K562 (cell line): ENCODE measurements around the gene BGLAP. TPM values are rescaled to one million over a fixed set of nuclear protein-coding genes. Genes with fewer than 3 reads are reported as not detected.

ENCODE experiments used
- ATAC-seq: fragments of 200-7000 bp; cut with Tn5 transposase; 3 replicates; pipeline ENCODE4 v1.9.1; 2020; ENCODE audit warnings: moderate library complexity
- BruUV-seq: library from RNA; stranded (reverse); fragments of 400-500 nt; replicated peaks from 2 replicates; lab custom pipeline; 2021; lab: Mats Ljungman, UMichigan
- CTCF ChIA-PET: fragments of 300-600 bp; formaldehyde crosslinking; extraction: SDS; loops from one replicate; lab custom pipeline; 2021; ENCODE audit warnings: low intra/inter-chr PET ratio; lab: Yijun Ruan, JAX
- POLR2A ChIA-PET: fragments of 300-600, 350-650 bp; sonication (Branson Sonifier 250); formaldehyde crosslinking; extraction: SDS; loops from one replicate; lab custom pipeline; 2021; ENCODE audit warnings: antibody characterized with exemption, inconsistent platforms; lab: Yijun Ruan, JAX
- DNase-seq, 4 experiments: peaks; one replicate each; pipeline versions ENCODE4 v3.0.0 to v3.0.0-alpha.2; 2011 to 2018; ENCODE audit warnings: low spot score in 3 of 4, mixed read lengths in 3 of 4; ENCODE audit errors: extremely low read depth in 1 of 4
- FAIRE-seq: peaks from 2 replicates; lab custom pipeline; 2011; peaks lifted over from hg19 to GRCh38; lab: Jason Lieb, UNC
- H2AFZ ChIP-seq: 2 replicates; pipeline ENCODE4 v1.6.0; 2011; ENCODE audit warnings: low read depth, low read length, control low read depth, inconsistent platforms
- H3K27ac ChIP-seq: fragments of 200-600 bp; 3 replicates; pipeline ENCODE4 v1.8.0; 2011; ENCODE audit warnings: low read depth, mild to moderate bottlenecking, control low read depth, inconsistent platforms, low read length, moderate library complexity, mixed read lengths; ENCODE audit errors: extremely low read depth
- H3K27me3 ChIP-seq, 2 experiments: fragments of 300-600 bp in 1 of 2; 2 replicates in 1 of 2; 3 replicates in 1 of 2; pipeline versions ENCODE4 v1.6.0 to v1.8.0; 2011; ENCODE audit warnings: inconsistent platforms in 2 of 2, low read length in 2 of 2, mild to moderate bottlenecking in 1 of 2, mixed read lengths in 1 of 2, moderate library complexity in 1 of 2; ENCODE audit not compliant: control insufficient read depth in 2 of 2, insufficient read depth in 2 of 2
- H3K36me3 ChIP-seq: fragments of 300-600 bp; 3 replicates; pipeline ENCODE4 v1.8.0; 2011; ENCODE audit warnings: mild to moderate bottlenecking, low read length, inconsistent platforms; ENCODE audit not compliant: control insufficient read depth, insufficient read depth
- H3K4me1 ChIP-seq, 2 experiments: fragments of 200-600 bp in 1 of 2; replicated peaks in 1 of 2; 2 replicates in 1 of 2; 3 replicates in 1 of 2; pipeline versions ENCODE4 v1.5.1 to v1.8.0; 2011; ENCODE audit warnings: inconsistent platforms in 2 of 2, low read length in 2 of 2, mild to moderate bottlenecking in 1 of 2, mixed read lengths in 1 of 2, moderate library complexity in 1 of 2; ENCODE audit not compliant: control insufficient read depth in 2 of 2, insufficient read depth in 2 of 2
- H3K4me2 ChIP-seq: 2 replicates; pipeline ENCODE4 v1.6.1; 2011; ENCODE audit warnings: low read length, control low read depth, inconsistent platforms, mixed read lengths; ENCODE audit not compliant: insufficient read depth
- H3K4me3 ChIP-seq: fragments of 200-600 bp; sonication (generic), shearing (Covaris generic); 2 replicates; pipeline ENCODE4 v1.5.1; 2016; ENCODE audit warnings: control low read depth, inconsistent platforms
- H3K79me2 ChIP-seq: fragments of 200-600 bp; 3 replicates; pipeline ENCODE4 v1.8.0; 2011; ENCODE audit warnings: low read length, inconsistent platforms; ENCODE audit not compliant: control insufficient read depth, insufficient read depth
- H3K9ac ChIP-seq, 2 experiments: 2 replicates each; pipeline versions ENCODE4 v1.6.0 to v1.6.1; 2011; ENCODE audit warnings: low read depth in 2 of 2, low read length in 2 of 2, control low read depth in 1 of 2, inconsistent platforms in 1 of 2, mild to moderate bottlenecking in 1 of 2, mixed read lengths in 1 of 2; ENCODE audit not compliant: insufficient read depth in 1 of 2
- H3K9me1 ChIP-seq: one replicate; pipeline ENCODE4 v1.6.0; 2011; ENCODE audit warnings: inconsistent platforms, mild to moderate bottlenecking, low read length, moderate library complexity; ENCODE audit not compliant: control insufficient read depth, insufficient read depth
- H3K9me3 ChIP-seq: replicated peaks from 2 replicates; pipeline ENCODE4 v1.5.1; 2011; ENCODE audit warnings: low read depth, low read length, inconsistent platforms; ENCODE audit not compliant: control insufficient read depth, insufficient read depth
- H4K20me1 ChIP-seq: replicated peaks from 2 replicates; pipeline ENCODE4 v1.6.1; 2011; ENCODE audit warnings: low read length, inconsistent platforms, mixed read lengths; ENCODE audit not compliant: control insufficient read depth, insufficient read depth
- BRF2 ChIP-seq: IDR thresholded peaks from 3 replicates; pipeline ENCODE4 v1.6.1; 2011; ENCODE audit warnings: borderline replicate concordance, mild to moderate bottlenecking; ENCODE audit not compliant: insufficient read length, insufficient read depth
- HIVEP1 ChIP-seq: fragments of 250-450 bp; sonication (Bioruptor Pico); IDR thresholded peaks from 2 replicates; pipeline ENCODE4 v1.4.0; 2020; ENCODE audit warnings: mild to moderate bottlenecking
- MYNN ChIP-seq, 2 experiments: sonication (generic); formaldehyde crosslinking in 1 of 2; IDR thresholded peaks; 2 replicates each; pipeline versions ENCODE4 v1.5.0 to v1.6.1; 2016 to 2020; ENCODE audit warnings: antibody characterized with exemption in 1 of 2, missing genetic modification reagents in 1 of 2
- POLR2A ChIP-seq: fragments of 450-650 bp; conservative IDR thresholded peaks from 2 replicates; pipeline ENCODE4 v1.6.1; 2016
- POLR2AphosphoS2 ChIP-seq: IDR thresholded peaks from 2 replicates; pipeline ENCODE4 v1.6.1; 2012; ENCODE audit warnings: low read length, improper control_type of control experiment
- POLR2AphosphoS5 ChIP-seq: IDR thresholded peaks from 2 replicates; pipeline ENCODE4 v1.6.1; 2011; ENCODE audit warnings: mild to moderate bottlenecking, low read depth, low read length, moderate library complexity; ENCODE audit not compliant: control insufficient read depth, insufficient read depth
- POLR2B ChIP-seq: fragments of 450-650 bp; IDR thresholded peaks from 2 replicates; pipeline ENCODE4 v1.6.1; 2018; ENCODE audit warnings: low read depth; ENCODE audit not compliant: partially characterized antibody
- POLR2G ChIP-seq: fragments of 200-400 bp; formaldehyde crosslinking; IDR thresholded peaks from 2 replicates; pipeline ENCODE4 v1.6.1; 2017; ENCODE audit warnings: low read depth, mild to moderate bottlenecking, antibody characterized with exemption, low read length, moderate library complexity
- RBM22 ChIP-seq: fragments of 200-400 bp; formaldehyde crosslinking; IDR thresholded peaks from 2 replicates; pipeline ENCODE4 v1.6.1; 2018; ENCODE audit warnings: low read length, low read depth; ENCODE audit not compliant: poor library complexity, severe bottlenecking
- RFX1 ChIP-seq: fragments of 450-650 bp; IDR thresholded peaks from 2 replicates; pipeline ENCODE4 v1.6.1; 2016; ENCODE audit warnings: mild to moderate bottlenecking, moderate library complexity
- SMARCE1 ChIP-seq: fragments of 450-650 bp; IDR thresholded peaks from 2 replicates; pipeline ENCODE4 v1.7.1; 2016; ENCODE audit warnings: mild to moderate bottlenecking
- SUPT5H ChIP-seq: fragments of 450-650 bp; IDR thresholded peaks from 2 replicates; pipeline ENCODE4 v1.6.1; 2016
- ZBTB33 ChIP-seq: sonication (generic); formaldehyde crosslinking; IDR thresholded peaks from 2 replicates; pipeline ENCODE4 v1.8.1; 2023; ENCODE audit warnings: mild to moderate bottlenecking, missing genetic modification reagents
- WGBS: fragments of 100-300 bp; shearing (Covaris generic); methylation state at CpG from one replicate; pipeline ENCODE4 v1.1.6; 2016; ENCODE audit warnings: low coverage, mixed read lengths; ENCODE audit not compliant: insufficient coverage; ENCODE audit errors: missing lambda C conversion rate; 5-methylcytosine and 5-hydroxymethylcytosine counted together
- in situ Hi-C: fragments of 300-500 bp; cut with MboI; formaldehyde crosslinking; loops from 4 replicates; pipeline ENCODE4 v1.15.0; 2018; ENCODE audit warnings: inconsistent platforms, mixed read lengths
- intact Hi-C: fragments of 100-400 bp; cut with micrococcal nuclease; formaldehyde crosslinking; loops from 2 replicates; pipeline ENCODE4 v1.14.2; 2022
- polyA plus RNA-seq, 8 experiments: library from polyadenylated mRNA; depleted of rRNA in 4 of 8; stranded (reverse) in 5 of 8; unstranded in 3 of 8; fragments of >200 nt; fragmentation: Nextera tagmentation in 2 of 8; fragmentation: Illumina TruSeq in 1 of 8; extraction: Ambion mirVana in 2 of 8; extraction: Trizol in 1 of 8; gene quantifications; 2 replicates each; pipeline versions ENCODE4 v1.2.1 to v1.2.3, GENCODE V29; 2011 to 2014; ENCODE audit warnings: inconsistent platforms in 1 of 8, missing spikeins in 1 of 8
- total RNA-seq, 7 experiments: library from RNA; depleted of rRNA in 6 of 7; stranded (reverse); fragments of >200 nt in 6 of 7; fragmentation: Illumina TruSeq in 2 of 7; extraction: Trizol in 2 of 7; gene quantifications; 2 replicates each; pipeline versions ENCODE4 v1.2.1 to v1.2.3, GENCODE V29; 2011 to 2021; ENCODE audit warnings: low replicate concordance in 1 of 7

BGLAP gene
- total and polyA plus RNA-seq, 9 of the 15 experiments (the other 6 are each of a cell fraction or from before 2014, with no cell fraction given): 0.15 to 1.4 (median 0.28) TPM; not detected in 3

- FAIRE-seq (no peak), ATAC-seq (peak; percentile 38), DNase-seq (no peak)
- no peaks in the 10 kb centered on the region for H3K9me3 ChIP-seq
- H3K27me3 ChIP-seq: no peaks in the 10 kb centered on the region
- H4K20me1 ChIP-seq: no peaks in the 10 kb centered on the region
- no peaks in the 10 kb centered on the region for H3K79me2 ChIP-seq
- H3K4me2 ChIP-seq: no peak within 1 kb of the TSS
- no peaks in the 10 kb centered on the region for H3K9me1 ChIP-seq
- H3K9ac ChIP-seq: peak within 1 kb of the TSS in 1 of 2 experiments; percentile 83; a peak in 2 of 4 replicates
- TF ChIP-seq ZBTB33 (CRISPR knock-in tag) (no peak), RBM22 (peak; percentile 35), POLR2AphosphoS2 (peak; percentile 38; the same call in 1 of the 2 replicates), POLR2AphosphoS5 (peak; percentile 48; the same call in 1 of the 2 replicates), MYNN (IDR thresholded peaks at IDR 0.05) (peak; percentile 55; the same call in 1 of the 2 replicates), MYNN (CRISPR knock-in tag; IDR thresholded peaks at IDR 0.05) (no peak), POLR2A (peak; percentile 60), POLR2B (peak; percentile 5), HIVEP1 (CRISPR knock-in tag) (no peak), SUPT5H (peak; percentile 52), RFX1 (peak; percentile 58; the same call in 1 of the 2 replicates), BRF2 (no peak), POLR2G (peak; percentile 56), SMARCE1 (no peak)
- peaks cover 0 to 48% of the 10 kb centered on the region in 2 experiments; a peak in 3 of 5 replicates for H3K4me1 ChIP-seq
- in situ Hi-C loops (no loop called here), intact Hi-C loops (no loop called here)
- no peak within 1 kb of the TSS for H3K27ac ChIP-seq
- CTCF ChIA-PET: no interaction called here
- WGBS: 57% methylated on average over 14 of the region's 16 CpGs
- peaks cover 38% of the 10 kb centered on the region; the same call in 2 of the 3 replicates for H3K36me3 ChIP-seq
- H2AFZ ChIP-seq: no peak within 1 kb of the TSS
- BruUV-seq: no TSS peak
- no peak within 1 kb of the TSS for H3K4me3 ChIP-seq
- POLR2A ChIA-PET: interaction anchor here (0.6 to 2.1 kb wide), 10 partner anchors 9 to 155 kb away, joined by 3 to 7 read pairs (median 4); partner anchors contain the start of genes PMF1 and SMG5
Observed at GRCh38 chr1:156247460-156248322, 5.7 kb downstream of the BGLAP start, which contains the start of gene PAQR6. PAQR6 (minus strand) TSS chr1:156248056; CDS start chr1:156246731, 1,325 bp downstream.
